Thoracic aorta (tissue), 2 donors: ENCODE data around the gene PUM2. TPM values are rescaled to one million over a fixed set of nuclear protein-coding genes. Genes with fewer than 3 reads are reported as not detected.

Source experiments
- ATAC-seq: fragments of 150-250 bp; one replicate; pipeline ENCODE4 v1.8.0; 2017; ENCODE audit warnings: low read depth; ENCODE audit not compliant: insufficient number of reproducible peaks, low FRiP score
- DNase-seq: peaks from one replicate; pipeline ENCODE4 v3.0.0-alpha.2; 2020; ENCODE audit warnings: low spot score
- H3K27ac ChIP-seq, 2 donors: fragments of 200-600 bp; sonication (generic); 1 replicate in 1 of 2; 2 replicates in 1 of 2; pipeline ENCODE4 v1.5.1; 2016; ENCODE audit warnings: mild to moderate bottlenecking in 2 of 2, moderate library complexity in 2 of 2
- H3K27me3 ChIP-seq: fragments of 200-600 bp; sonication (generic); replicated peaks from 2 replicates; pipeline ENCODE4 v1.6.0; 2016; ENCODE audit warnings: mild to moderate bottlenecking; ENCODE audit not compliant: insufficient read depth
- H3K36me3 ChIP-seq: fragments of 200-600 bp; sonication (generic); one replicate; pipeline ENCODE4 v1.5.1; 2016
- H3K4me1 ChIP-seq, 2 donors: fragments of 200-600 bp; sonication (generic); 1 replicate in 1 of 2; 2 replicates in 1 of 2; pipeline versions ENCODE4 v1.5.1 to v1.6.0; 2016; ENCODE audit warnings: low read depth in 2 of 2, mild to moderate bottlenecking in 1 of 2; ENCODE audit not compliant: control insufficient read depth in 1 of 2
- H3K4me3 ChIP-seq: fragments of 200-600 bp; sonication (generic); 2 replicates; pipeline ENCODE4 v1.5.1; 2016; ENCODE audit warnings: mild to moderate bottlenecking
- H3K9me3 ChIP-seq: fragments of 200-600 bp; sonication (generic); 2 replicates; pipeline ENCODE4 v1.5.1; 2016
- CTCF ChIP-seq: fragments of 200-600 bp; sonication (generic); IDR thresholded peaks from one replicate; pipeline ENCODE4 v1.5.1; 2019; ENCODE audit warnings: antibody characterized with exemption
- total RNA-seq, 2 donors: library from RNA; depleted of rRNA; stranded (reverse); fragments of >200 nt; gene quantifications; one replicate each; pipeline versions ENCODE4 v1.1.0 to v1.2.3, GENCODE V29; 2016

The PUM2 gene
- total RNA-seq, 2 donors from 2014 or later: 45.4 to 88.7 TPM

- DNase-seq (no peak), ATAC-seq (no peak)
- Histone ChIP-seq H3K4me3 (no peak overlapping the region), H3K27ac (no peak overlapping the region), H3K4me1 (no peaks in the 10 kb centered on the region), H3K27me3 (no peaks in the 10 kb centered on the region), H3K36me3 (no peaks in the 10 kb centered on the region), H3K9me3 (no peaks in the 10 kb centered on the region)
- TF ChIP-seq CTCF: no peak
These were observed 142.2 kb downstream of the PUM2 start for GRCh38 chr2:20208476-20208859.

DNA sequence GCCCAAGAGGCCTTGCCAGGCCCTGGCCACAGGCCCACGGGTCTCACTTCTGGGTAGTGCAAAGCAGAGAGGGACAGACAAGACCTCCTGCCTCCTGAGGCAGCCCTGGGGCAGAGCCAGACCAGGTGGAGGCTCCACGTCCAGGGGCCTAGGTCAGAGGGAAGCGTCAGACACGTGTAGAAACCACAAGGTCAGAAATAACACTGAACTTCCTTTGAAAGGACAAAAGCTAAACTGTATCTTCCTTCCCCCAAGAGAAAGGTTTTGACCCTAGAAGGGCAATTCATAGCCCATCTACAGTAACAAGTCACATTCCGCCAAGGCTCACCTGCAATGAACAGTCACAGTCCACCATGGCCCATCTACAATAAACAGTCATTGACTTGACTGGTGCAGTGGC lies 143.6 kb downstream of the PUM2 start:
- TF ChIP-seq CTCF: no peak
- Histone ChIP-seq H3K27ac (no peak overlapping the region), H3K4me3 (no peak overlapping the region), H3K9me3 (no peaks in the 10 kb centered on the region), H3K27me3 (no peaks in the 10 kb centered on the region), H3K36me3 (no peaks in the 10 kb centered on the region), H3K4me1 (no peaks in the 10 kb centered on the region)
- ATAC-seq (no peak), DNase-seq (no peak)

GRCh38 chr2:20205915-20206524 lies 144.6 kb downstream of the PUM2 start:
- Histone ChIP-seq H3K4me1 (no peaks in the 10 kb centered on the region), H3K27ac (no peak overlapping the region), H3K27me3 (no peaks in the 10 kb centered on the region), H3K4me3 (no peak overlapping the region), H3K36me3 (no peaks in the 10 kb centered on the region), H3K9me3 (no peaks in the 10 kb centered on the region)
- no peak for TF ChIP-seq CTCF
- no peak for ATAC-seq
- no peak for DNase-seq

- ATAC-seq (no peak), DNase-seq (no peak)
- TF ChIP-seq CTCF: no peak
- Histone ChIP-seq H3K4me3 (no peak overlapping the region), H3K9me3 (no peaks in the 10 kb centered on the region), H3K4me1 (no peaks in the 10 kb centered on the region), H3K27me3 (no peaks in the 10 kb centered on the region), H3K36me3 (no peaks in the 10 kb centered on the region), H3K27ac (no peak overlapping the region)
These were observed 145.6 kb downstream of the PUM2 start for GRCh38 chr2:20205069-20205468.

GRCh38 chr2:20203521-20204225 lies 147.0 kb downstream of the PUM2 start:
- Histone ChIP-seq H3K4me3 (no peak overlapping the region), H3K27me3 (no peaks in the 10 kb centered on the region), H3K27ac (no peak overlapping the region), H3K36me3 (no peaks in the 10 kb centered on the region), H3K4me1 (no peaks in the 10 kb centered on the region), H3K9me3 (no peaks in the 10 kb centered on the region)
- ATAC-seq (no peak), DNase-seq (no peak)
- no peak for TF ChIP-seq CTCF
